Uterus (tissue), 2 donors: ENCODE measurements around the gene LRRC37A3.
"Not testable (repeated sequence)": the region's sequence is repeated elsewhere in the genome, so short reads cannot be mapped to it uniquely, and the experiment has no call there.

ENCODE experiments used
- POLR2A ChIP-seq, 2 donors: fragments of 450-650 bp; IDR thresholded peaks; one replicate each; pipeline ENCODE4 v1.6.1; 2016; ENCODE audit warnings: antibody characterized with exemption in 2 of 2, mild to moderate bottlenecking in 1 of 2, moderate library complexity in 1 of 2
- TF ChIP-seq, protein P1 (sequence below), 4 experiments: fragments of 200-600 bp in 2 of 4; fragments of 450-650 bp in 2 of 4; sonication (generic) in 2 of 4; IDR thresholded peaks; one replicate each; pipeline ENCODE4 v1.5.1; 2016 to 2019; ENCODE audit warnings: antibody characterized with exemption in 4 of 4, mild to moderate bottlenecking in 2 of 4, moderate library complexity in 1 of 4

DNA sequence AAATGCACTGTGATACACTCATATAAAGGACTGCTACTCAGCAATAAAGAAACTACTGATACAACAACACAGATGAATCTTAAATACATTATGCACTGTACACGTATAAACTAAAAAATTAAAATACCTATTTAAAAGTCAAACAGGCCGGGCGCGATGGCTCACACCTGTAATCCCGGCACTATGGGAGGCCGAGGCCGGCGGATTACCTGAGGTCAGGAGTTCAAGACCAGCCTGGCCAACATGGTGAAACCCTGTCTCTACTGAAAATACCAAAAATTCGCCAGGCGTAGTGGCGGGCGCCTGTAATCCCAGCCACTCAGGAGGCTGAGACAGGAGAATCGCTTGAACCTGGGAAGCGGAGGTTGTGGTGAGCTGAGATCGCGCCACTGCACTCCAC, 1.7 kb downstream of the LRRC37A3 start:
- TF ChIP-seq POLR2A (IDR thresholded peaks at IDR 0.05): not testable (repeated sequence)
- TF ChIP-seq, protein P1, sequence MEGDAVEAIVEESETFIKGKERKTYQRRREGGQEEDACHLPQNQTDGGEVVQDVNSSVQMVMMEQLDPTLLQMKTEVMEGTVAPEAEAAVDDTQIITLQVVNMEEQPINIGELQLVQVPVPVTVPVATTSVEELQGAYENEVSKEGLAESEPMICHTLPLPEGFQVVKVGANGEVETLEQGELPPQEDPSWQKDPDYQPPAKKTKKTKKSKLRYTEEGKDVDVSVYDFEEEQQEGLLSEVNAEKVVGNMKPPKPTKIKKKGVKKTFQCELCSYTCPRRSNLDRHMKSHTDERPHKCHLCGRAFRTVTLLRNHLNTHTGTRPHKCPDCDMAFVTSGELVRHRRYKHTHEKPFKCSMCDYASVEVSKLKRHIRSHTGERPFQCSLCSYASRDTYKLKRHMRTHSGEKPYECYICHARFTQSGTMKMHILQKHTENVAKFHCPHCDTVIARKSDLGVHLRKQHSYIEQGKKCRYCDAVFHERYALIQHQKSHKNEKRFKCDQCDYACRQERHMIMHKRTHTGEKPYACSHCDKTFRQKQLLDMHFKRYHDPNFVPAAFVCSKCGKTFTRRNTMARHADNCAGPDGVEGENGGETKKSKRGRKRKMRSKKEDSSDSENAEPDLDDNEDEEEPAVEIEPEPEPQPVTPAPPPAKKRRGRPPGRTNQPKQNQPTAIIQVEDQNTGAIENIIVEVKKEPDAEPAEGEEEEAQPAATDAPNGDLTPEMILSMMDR (IDR thresholded peaks at IDR 0.05): not testable (repeated sequence)
